ENCODE data around the gene ALG10B.

Gene ALG10B

DNA sequence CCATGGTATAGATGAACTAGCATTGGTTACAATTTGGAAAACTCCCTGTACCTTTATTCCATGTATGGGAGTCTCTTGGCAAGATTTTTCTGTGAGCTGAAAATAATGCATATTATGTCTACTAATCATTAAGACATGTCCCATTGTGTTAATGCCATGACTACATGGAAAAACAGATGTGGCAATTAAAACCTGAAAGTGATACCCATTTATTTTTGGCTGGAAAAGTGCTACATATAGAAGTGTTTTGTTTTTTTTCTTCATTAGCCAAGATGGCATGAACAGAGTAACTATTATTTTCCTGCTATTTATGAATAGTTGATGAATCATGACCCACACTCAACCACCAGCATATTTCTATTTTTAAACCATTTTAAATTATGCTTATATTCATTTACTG is 58.2 kb downstream of the ALG10B start:
- no peak for DNase-seq
